ENCODE results near the gene SLC23A3.

Gene SLC23A3

DNA sequence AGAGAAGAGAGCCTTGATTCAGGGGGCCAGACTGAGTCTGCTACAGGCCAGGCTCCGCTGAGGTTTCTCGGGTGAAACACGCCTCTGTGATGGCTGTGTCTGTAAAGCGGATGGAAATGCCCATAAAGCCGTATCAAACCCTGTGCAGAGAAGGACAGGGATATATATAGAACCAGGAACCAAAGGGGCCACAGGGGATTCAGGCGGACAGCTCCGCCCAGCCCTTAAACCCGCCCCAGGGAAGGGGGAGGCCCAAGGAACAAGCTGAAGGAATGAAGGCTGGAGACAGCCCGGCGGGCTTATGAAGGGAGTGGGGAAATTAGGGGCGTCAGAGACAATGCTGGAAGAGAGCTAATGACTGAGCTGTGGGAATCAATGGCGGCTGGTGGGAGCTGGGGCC is 51.3 kb downstream of the SLC23A3 start:
- in situ Hi-C loops (cut with HindIII; ENCODE audit: low sequenced_read_pairs) = no loop called here

DNA sequence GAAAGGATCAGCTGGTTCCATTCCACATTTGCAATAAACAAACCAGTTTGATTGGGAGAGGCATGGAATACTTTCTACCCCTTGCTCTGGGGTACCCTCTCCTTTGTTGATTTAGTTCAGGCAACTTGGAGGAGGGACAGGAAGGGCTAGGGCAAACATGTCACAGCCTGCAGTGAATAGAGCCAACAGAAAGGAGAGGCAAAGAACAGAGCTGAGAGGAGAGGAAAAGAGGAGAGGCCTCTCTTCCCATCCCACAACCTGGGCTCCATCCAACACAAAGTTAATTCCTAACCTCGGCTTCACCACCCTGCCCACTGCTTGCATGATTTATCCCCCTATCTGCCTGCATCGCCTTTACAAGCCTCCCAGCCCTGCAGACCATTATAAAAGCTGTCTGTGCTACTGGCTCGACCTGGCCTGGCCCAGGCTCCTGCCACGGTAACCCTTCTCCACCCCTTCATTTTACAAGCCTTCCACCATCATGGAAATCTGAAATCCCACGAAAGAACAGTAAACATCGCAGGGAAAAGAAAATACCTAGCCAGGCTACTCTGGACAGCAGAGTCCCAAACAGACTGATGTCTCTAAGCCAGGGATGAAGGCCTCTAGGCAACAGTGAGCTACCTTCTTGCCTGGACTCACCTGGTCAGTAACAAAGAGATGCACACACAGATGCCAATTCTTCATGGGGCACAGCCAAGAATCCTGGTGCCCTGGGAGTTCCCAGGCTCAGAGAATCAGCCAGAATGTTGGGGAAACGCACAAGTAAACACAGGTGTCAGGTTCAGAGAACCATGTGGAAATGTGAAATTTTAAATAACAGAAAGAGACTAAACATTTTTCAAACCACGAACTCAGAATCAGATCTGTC is 52.8 kb downstream of the SLC23A3 start:
- in situ Hi-C loops (cut with HindIII; ENCODE audit: low sequenced_read_pairs) = no loop called here

DNA sequence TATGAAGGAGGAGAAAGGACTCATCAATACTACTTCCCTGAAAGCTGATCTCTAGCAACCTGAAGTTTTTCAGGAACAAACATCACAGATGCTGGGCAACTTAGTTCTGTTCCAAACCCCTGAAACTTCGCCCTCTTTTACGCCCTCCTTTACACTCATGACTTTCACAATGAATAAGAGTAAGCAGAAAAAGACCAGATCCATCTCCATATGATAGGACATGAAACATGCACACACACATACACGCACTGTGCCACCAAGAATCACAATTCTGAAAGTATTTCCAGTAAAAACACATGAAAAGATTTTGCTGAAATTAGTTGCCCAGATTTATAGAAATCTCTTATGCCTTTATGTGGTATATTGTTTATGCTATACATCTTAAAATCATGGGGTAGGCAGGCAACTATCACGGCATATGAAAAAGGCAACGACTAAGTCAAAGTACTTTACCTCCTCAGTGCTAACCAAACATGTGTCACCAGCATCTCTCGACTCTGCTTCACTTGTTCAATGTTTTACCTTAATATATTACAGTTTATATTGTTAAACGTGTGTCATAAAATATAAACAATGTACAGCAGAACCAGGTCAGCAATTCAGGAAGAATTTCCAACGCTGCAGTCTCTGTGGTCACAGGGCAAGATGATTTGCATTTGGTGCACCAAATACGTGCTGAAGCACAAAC is 57.0 kb downstream of the SLC23A3 start:
- in situ Hi-C loops (cut with HindIII; ENCODE audit: low sequenced_read_pairs) = no loop called here

GRCh38 chr2:219112062-219112406 is 57.8 kb downstream of the SLC23A3 start:
- in situ Hi-C loops (cut with HindIII; ENCODE audit: low sequenced_read_pairs) = no loop called here

Data from endothelial cell of hepatic sinusoid (primary cell).